Ishikawa (cell line): ENCODE measurements around the gene SV2C.

ENCODE experiments used
- CEBPB ChIP-seq: IDR thresholded peaks from 2 replicates; pipeline ENCODE4 v1.6.1; 2012
- CREB1 ChIP-seq: IDR thresholded peaks from 2 replicates; pipeline ENCODE4 v1.6.1; 2012; ENCODE audit warnings: low read depth
- EGR1 ChIP-seq: IDR thresholded peaks from 2 replicates; pipeline ENCODE4 v1.6.1; 2012
- EP300 ChIP-seq: IDR thresholded peaks from 2 replicates; pipeline ENCODE4 v1.6.1; 2012; ENCODE audit warnings: borderline replicate concordance
- FOXM1 ChIP-seq: IDR thresholded peaks from 2 replicates; pipeline ENCODE4 v1.6.1; 2012; ENCODE audit warnings: low read depth, borderline replicate concordance
- MAX ChIP-seq: IDR thresholded peaks from 2 replicates; pipeline ENCODE4 v1.6.1; 2012
- REST ChIP-seq: IDR thresholded peaks from 2 replicates; pipeline ENCODE4 v1.6.1; 2012; ENCODE audit warnings: low read depth, mild to moderate bottlenecking
- TAF1 ChIP-seq: IDR thresholded peaks from 2 replicates; pipeline ENCODE4 v1.6.1; 2012; ENCODE audit warnings: low read depth, mild to moderate bottlenecking
- TCF12 ChIP-seq: IDR thresholded peaks from 2 replicates; pipeline ENCODE4 v1.6.1; 2012; ENCODE audit warnings: low read depth
- TEAD4 ChIP-seq: IDR thresholded peaks from 2 replicates; pipeline ENCODE4 v1.6.1; 2012
- ZBTB7A ChIP-seq: IDR thresholded peaks from 2 replicates; pipeline ENCODE4 v1.6.1; 2012; ENCODE audit warnings: low read depth

GRCh38 chr5:76084496-76085242, 1.5 kb downstream of the SV2C start:
- no peak for TF ChIP-seq EGR1
- no peak for TF ChIP-seq TEAD4
- no peak for TF ChIP-seq EP300
- no peak for TF ChIP-seq FOXM1
- TF ChIP-seq REST, result no peak
- peak; percentile 52; the same call in 1 of the 2 replicates for TF ChIP-seq MAX
- TF ChIP-seq CEBPB, result no peak
- TF ChIP-seq TAF1, result no peak
- TF ChIP-seq TCF12, result no peak
- no peak for TF ChIP-seq ZBTB7A
- no peak for TF ChIP-seq CREB1
